ENCODE measurements around the gene CHMP4B. TPM values are rescaled to one million over a fixed set of nuclear protein-coding genes. Genes with fewer than 3 reads are reported as not detected.

CHMP4B gene
- total and polyA plus RNA-seq, 4 donors, result 2.7 to 37.2 (median 17.2) TPM

GRCh38 chr20:33783818-33784217 lies 27.3 kb upstream of the CHMP4B start:
- Histone ChIP-seq H3K9me3 (ENCODE audit: control insufficient read depth in 4 of 4, low read length in 3 of 4) (no peaks in the 10 kb centered on the region), H3K36me3 (ENCODE audit: control insufficient read depth in 4 of 4, insufficient read depth in 3 of 4, low read depth in 1 of 4, low read length in 3 of 4) (no peaks in the 10 kb centered on the region), H3K9ac (ENCODE audit: low read depth in 1 of 2, low read length in 2 of 2) (no peak overlapping the region), H3K4me1 (ENCODE audit: control insufficient read depth in 4 of 4, insufficient read depth in 4 of 4, low read length in 3 of 4) (no peaks in the 10 kb centered on the region), H3K4me3 (ENCODE audit: low read depth in 1 of 3, low read length in 3 of 3) (no peak overlapping the region), H3K27me3 (ENCODE audit: control insufficient read depth in 4 of 4, insufficient read depth in 4 of 4, low read length in 3 of 4) (no peaks in the 10 kb centered on the region), H3K27ac (ENCODE audit: low read depth in 1 of 2, low read length in 2 of 2) (no peak overlapping the region)
- TF ChIP-seq EGR1 (IDR thresholded peaks at IDR 0.05; ENCODE audit: low read depth in 2 of 2), result no peak
- no peak for TF ChIP-seq TAF1 (conservative IDR thresholded peaks at IDR 0.05)
- TF ChIP-seq YY1 (IDR thresholded peaks at IDR 0.05), result no peak
- no peak for DNase-seq (ENCODE audit: low spot score)
- WGBS, result 90% methylated on average over 5 of the region's 5 CpGs

- Histone ChIP-seq H3K9ac (ENCODE audit: low read depth in 1 of 2, low read length in 2 of 2) (no peak overlapping the region), H3K4me3 (ENCODE audit: low read depth in 1 of 3, low read length in 3 of 3) (no peak overlapping the region), H3K27me3 (ENCODE audit: control insufficient read depth in 4 of 4, insufficient read depth in 4 of 4, low read length in 3 of 4) (no peaks in the 10 kb centered on the region), H3K4me1 (ENCODE audit: control insufficient read depth in 4 of 4, insufficient read depth in 4 of 4, low read length in 3 of 4) (no peaks in the 10 kb centered on the region), H3K27ac (ENCODE audit: low read depth in 1 of 2, low read length in 2 of 2) (no peak overlapping the region), H3K36me3 (ENCODE audit: control insufficient read depth in 4 of 4, insufficient read depth in 3 of 4, low read depth in 1 of 4, low read length in 3 of 4) (no peaks in the 10 kb centered on the region), H3K9me3 (ENCODE audit: control insufficient read depth in 4 of 4, low read length in 3 of 4) (no peaks in the 10 kb centered on the region)
- TF ChIP-seq NR2F2 (IDR thresholded peaks at IDR 0.05) (no peak), MAX (IDR thresholded peaks at IDR 0.05) (no peak), RAD21 (IDR thresholded peaks at IDR 0.05) (no peak), YY1 (IDR thresholded peaks at IDR 0.05) (no peak), SP1 (IDR thresholded peaks at IDR 0.05) (no peak), CTCF (IDR thresholded peaks at IDR 0.05; ENCODE audit: low read depth, low read length, missing input control) (no peak), FOXA1 (IDR thresholded peaks at IDR 0.05) (no peak), RXRA (IDR thresholded peaks at IDR 0.05) (no peak), ATF3 (IDR thresholded peaks at IDR 0.05) (no peak), EGR1 (IDR thresholded peaks at IDR 0.05; ENCODE audit: low read depth in 2 of 2) (no peak)
- DNase-seq (ENCODE audit: low spot score), result no peak
- WGBS, result 98% methylated on average over 2 of the region's 2 CpGs
Observed at GRCh38 chr20:33784225-33784624, 26.9 kb upstream of the CHMP4B start.

- no peaks in the 10 kb centered on the region for H3K9me3 ChIP-seq (ENCODE audit: control insufficient read depth in 4 of 4, low read length in 3 of 4)
- H3K27ac ChIP-seq (ENCODE audit: low read depth in 1 of 2, low read length in 2 of 2), result no peak overlapping the region
- no peaks in the 10 kb centered on the region for H3K36me3 ChIP-seq (ENCODE audit: control insufficient read depth in 4 of 4, insufficient read depth in 3 of 4, low read depth in 1 of 4, low read length in 3 of 4)
- H3K4me3 ChIP-seq (ENCODE audit: low read depth in 1 of 3, low read length in 3 of 3), result no peak overlapping the region
- no peak for DNase-seq (ENCODE audit: low spot score)
- no peak for TF ChIP-seq NR2F2 (IDR thresholded peaks at IDR 0.05)
- no peak for TF ChIP-seq MAX (IDR thresholded peaks at IDR 0.05)
- TF ChIP-seq FOXA2 (IDR thresholded peaks at IDR 0.05), result no peak
- TF ChIP-seq REST (IDR thresholded peaks at IDR 0.05), result no peak
- no peak for TF ChIP-seq ATF3 (IDR thresholded peaks at IDR 0.05)
- TF ChIP-seq HNF4G (IDR thresholded peaks at IDR 0.05), result no peak
- no peak for TF ChIP-seq ZBTB33 (IDR thresholded peaks at IDR 0.05)
- TF ChIP-seq FOXA1 (IDR thresholded peaks at IDR 0.05), result no peak
- TF ChIP-seq RAD21 (IDR thresholded peaks at IDR 0.05), result no peak
- no peak for TF ChIP-seq GABPA (IDR thresholded peaks at IDR 0.05 in 1 of 2, conservative IDR thresholded peaks at IDR 0.05 in 1 of 2)
- TF ChIP-seq HNF4A (conservative IDR thresholded peaks at IDR 0.05), result no peak
- no peak overlapping the region for H3K9ac ChIP-seq (ENCODE audit: low read depth in 1 of 2, low read length in 2 of 2)
- H3K4me1 ChIP-seq (ENCODE audit: control insufficient read depth in 4 of 4, insufficient read depth in 4 of 4, low read length in 3 of 4), result no peaks in the 10 kb centered on the region
- H3K27me3 ChIP-seq (ENCODE audit: control insufficient read depth in 4 of 4, insufficient read depth in 4 of 4, low read length in 3 of 4), result no peaks in the 10 kb centered on the region
- 93% methylated on average over 5 of the region's 5 CpGs for WGBS
Observed at GRCh38 chr20:33785503-33785902, 25.6 kb upstream of the CHMP4B start.

Measured in liver (tissue), 9 donors.